ENCODE data around the gene RRP1B.

- no peak for TF ChIP-seq EZH2 (IDR thresholded peaks at IDR 0.05)
- no peak for TF ChIP-seq POLR2AphosphoS5 (IDR thresholded peaks at IDR 0.05; ENCODE audit: borderline replicate concordance, low read depth, low read length)
- no peak for TF ChIP-seq FOXP2 (optimal IDR thresholded peaks at IDR 0.05; ENCODE audit: control extremely low read depth, extremely low read length, insufficient read depth)
These were observed 84.6 kb downstream of the RRP1B start for GRCh38 chr21:43743947-43744346.

Data from SK-N-MC (cell line).